Sigmoid colon (tissue), 7 donors: ENCODE data around the gene NDUFA13. TPM values are rescaled to one million over a fixed set of nuclear protein-coding genes. Genes with fewer than 3 reads are reported as not detected.

Experiments used
- DNase-seq: peaks from one replicate; pipeline ENCODE4 v3.0.0-alpha.2; 2019
- H3K27ac ChIP-seq, 4 donors: fragments of 200-600 bp; sonication (generic); one replicate each; pipeline ENCODE4 v1.5.1; 2016 to 2019; ENCODE audit warnings: mild to moderate bottlenecking in 1 of 4
- H3K27me3 ChIP-seq, 3 donors: fragments of 200-600 bp; sonication (generic); one replicate each; pipeline ENCODE4 v1.5.1; 2019; ENCODE audit warnings: mild to moderate bottlenecking in 1 of 3
- H3K36me3 ChIP-seq, 4 donors: fragments of 200-600 bp; sonication (generic); one replicate each; pipeline ENCODE4 v1.5.1; 2016 to 2019
- H3K4me1 ChIP-seq, 4 donors: fragments of 200-600 bp; sonication (generic); one replicate each; pipeline ENCODE4 v1.5.1; 2017 to 2019
- H3K4me3 ChIP-seq, 4 donors: fragments of 200-600 bp; sonication (generic); one replicate each; pipeline ENCODE4 v1.5.1; 2017 to 2019; ENCODE audit warnings: mild to moderate bottlenecking in 2 of 4, moderate library complexity in 1 of 4
- H3K9me3 ChIP-seq, 4 donors: fragments of 200-600 bp in 3 of 4; sonication (generic) in 3 of 4; one replicate each; pipeline versions ENCODE4 v1.5.1 to v1.6.1; 2013 to 2019
- CTCF ChIP-seq, 4 experiments: fragments of 450-650 bp in 3 of 4; fragments of 200-600 bp in 1 of 4; IDR thresholded peaks; one replicate each; pipeline ENCODE4 v1.5.1; 2016 to 2019; ENCODE audit warnings: antibody characterized with exemption in 4 of 4, mild to moderate bottlenecking in 3 of 4, moderate library complexity in 2 of 4
- EP300 ChIP-seq, 4 donors: sonication (generic); formaldehyde crosslinking; IDR thresholded peaks; one replicate each; pipeline ENCODE4 v1.6.1; 2017; ENCODE audit warnings: antibody characterized with exemption in 4 of 4
- POLR2A ChIP-seq, 2 donors: fragments of 450-650 bp; IDR thresholded peaks; one replicate each; pipeline ENCODE4 v1.6.1; 2016; ENCODE audit warnings: antibody characterized with exemption in 2 of 2, mild to moderate bottlenecking in 2 of 2, moderate library complexity in 2 of 2
- POLR2AphosphoS5 ChIP-seq, 4 donors: sonication (generic); formaldehyde crosslinking; IDR thresholded peaks; one replicate each; pipeline ENCODE4 v1.6.1; 2017; ENCODE audit warnings: antibody characterized with exemption in 4 of 4
- WGBS, 2 donors: extraction: QIAGEN DNeasy Blood & Tissue Kit; methylation state at CpG; one replicate each; pipeline ENCODE4 v1.1.7; 2013; 5-methylcytosine and 5-hydroxymethylcytosine counted together
- intact Hi-C: fragments of 100-400 bp; cut with DNase I; formaldehyde crosslinking; loops from one replicate; pipeline ENCODE4 v1.15.1; 2023
- polyA plus RNA-seq, 3 donors: library from polyadenylated mRNA; stranded (reverse); fragments of 200-250 nt; gene quantifications; one replicate each; pipeline ENCODE4 v1.2.3, GENCODE V29; 2013
- total RNA-seq, 4 donors: library from RNA; depleted of rRNA; stranded (reverse); fragments of >200 nt; gene quantifications; one replicate each; pipeline ENCODE4 v1.1.0, GENCODE V29; 2016
- donor health status: healthy with polysubstance abuse.
- donor health status: Bipolar disorder and iron deficiency.
- donor health status: healthy.

Gene NDUFA13
- total and polyA plus RNA-seq, 7 donors: 31.3 to 339 (median 110) TPM

- TF ChIP-seq EP300 (IDR thresholded peaks at IDR 0.05) (no peak), POLR2A (IDR thresholded peaks at IDR 0.05) (no peak), POLR2AphosphoS5 (IDR thresholded peaks at IDR 0.05) (no peak), CTCF (IDR thresholded peaks at IDR 0.05) (no peak)
- peaks cover 0 to 52% (median 16%) of the 10 kb centered on the region in 3 donors for H3K27me3 ChIP-seq
Measured at GRCh38 chr19:19550485-19550929, 34.5 kb downstream of the NDUFA13 start.

GRCh38 chr19:19550972-19551852 is 35.2 kb downstream of the NDUFA13 start:
- TF ChIP-seq POLR2AphosphoS5 (IDR thresholded peaks at IDR 0.05) (no peak), CTCF (IDR thresholded peaks at IDR 0.05) (no peak), POLR2A (IDR thresholded peaks at IDR 0.05) (no peak), EP300 (IDR thresholded peaks at IDR 0.05) (no peak)
- no peak for DNase-seq
- no peak overlapping the region for H3K27ac ChIP-seq
- no peaks in the 10 kb centered on the region for H3K4me1 ChIP-seq
- no peaks in the 10 kb centered on the region for H3K9me3 ChIP-seq
- no peak overlapping the region for H3K4me3 ChIP-seq
- peaks cover 0 to 45% (median 16%) of the 10 kb centered on the region in 3 donors for H3K27me3 ChIP-seq
- 85 to 86% methylated on average over 10 of the region's 10 CpGs for WGBS, 2 donors
- H3K36me3 ChIP-seq: no peaks in the 10 kb centered on the region
- intact Hi-C loops: no loop called here

More at GRCh38 chr19:19550485-19550929, 34.5 kb downstream of the NDUFA13 start:
- Histone ChIP-seq H3K4me3 (no peak overlapping the region), H3K4me1 (no peaks in the 10 kb centered on the region), H3K27ac (no peak overlapping the region), H3K9me3 (no peaks in the 10 kb centered on the region), H3K36me3 (no peaks in the 10 kb centered on the region)
- no peak for DNase-seq
- 51 to 56% methylated on average over 8 of the region's 8 CpGs for WGBS, 2 donors
- intact Hi-C loops: no loop called here

GRCh38 chr19:19551853-19552192 is 35.8 kb downstream of the NDUFA13 start:
- Histone ChIP-seq H3K36me3 (no peaks in the 10 kb centered on the region), H3K9me3 (no peaks in the 10 kb centered on the region), H3K4me1 (no peaks in the 10 kb centered on the region), H3K27ac (no peak overlapping the region), H3K27me3 (peaks cover 0 to 39% (median 16%) of the 10 kb centered on the region in 3 donors), H3K4me3 (no peak overlapping the region)
- WGBS, 2 donors: 74 to 79% methylated on average over 14 of the region's 14 CpGs
- intact Hi-C loops: no loop called here
- TF ChIP-seq CTCF (IDR thresholded peaks at IDR 0.05) (no peak), POLR2AphosphoS5 (IDR thresholded peaks at IDR 0.05) (no peak), POLR2A (IDR thresholded peaks at IDR 0.05) (no peak), EP300 (IDR thresholded peaks at IDR 0.05) (no peak)
- DNase-seq: no peak

- 43 to 59% methylated on average over 6 of the region's 6 CpGs for WGBS, 2 donors
- Histone ChIP-seq H3K4me1 (no peaks in the 10 kb centered on the region), H3K27me3 (peaks cover 0 to 31% (median 16%) of the 10 kb centered on the region in 3 donors), H3K4me3 (no peak overlapping the region), H3K9me3 (no peaks in the 10 kb centered on the region), H3K36me3 (no peaks in the 10 kb centered on the region), H3K27ac (no peak overlapping the region)
- DNase-seq: no peak
- intact Hi-C loops: no loop called here
- TF ChIP-seq EP300 (IDR thresholded peaks at IDR 0.05) (no peak), POLR2A (IDR thresholded peaks at IDR 0.05) (no peak), POLR2AphosphoS5 (IDR thresholded peaks at IDR 0.05) (no peak), CTCF (IDR thresholded peaks at IDR 0.05) (peak in 2 of 4 experiments; percentile 2 to 18)
Measured at GRCh38 chr19:19552798-19553197, 36.8 kb downstream of the NDUFA13 start.
